Measurements from ENCODE around the gene DIPK1B. TPM values are rescaled to one million over a fixed set of nuclear protein-coding genes. Genes with fewer than 3 reads are reported as not detected.

Gene DIPK1B
- total RNA-seq, 2 donors from 2014 or later = 4.8 to 6.9 TPM

DNA sequence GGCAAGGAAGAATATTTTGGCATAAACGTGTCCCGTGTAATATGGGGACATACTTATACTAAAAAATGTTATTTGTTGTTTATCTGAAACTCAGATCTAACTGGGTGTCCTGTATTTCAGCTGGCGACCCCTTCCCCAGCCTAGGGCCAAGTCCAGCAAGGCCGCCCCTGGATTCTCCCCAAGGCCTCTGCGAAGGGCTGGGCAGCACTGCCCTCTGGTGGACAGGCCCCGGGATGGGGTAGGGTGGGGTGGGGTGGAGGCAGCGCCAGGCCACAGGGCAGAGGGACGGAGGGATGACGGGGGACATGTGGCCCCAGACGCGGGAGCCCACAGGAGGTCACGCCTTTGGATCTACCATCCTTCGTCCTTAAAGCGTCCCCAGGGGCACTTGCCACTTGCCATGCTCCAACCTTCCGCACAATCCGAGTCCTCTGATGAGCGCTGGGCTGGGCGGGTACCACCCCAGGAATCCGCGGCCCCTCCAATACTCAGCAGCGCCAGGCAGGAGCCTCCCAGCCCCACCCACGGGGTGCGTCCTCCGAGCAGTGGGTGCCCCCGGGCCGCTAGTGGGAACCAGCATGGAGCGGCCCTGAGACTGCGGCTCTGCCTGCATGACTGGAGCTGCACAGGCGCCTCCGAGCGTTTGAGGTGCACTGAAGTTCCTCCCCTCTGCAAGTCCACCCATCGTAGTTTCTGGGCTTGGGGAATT lies 18.1 kb upstream of the DIPK1B start:
- DNase-seq (ENCODE audit: low spot score) = no peak
- H3K27me3 ChIP-seq (replicated peaks; ENCODE audit: insufficient read depth) = no peaks in the 10 kb centered on the region
- H3K4me1 ChIP-seq (ENCODE audit: control insufficient read depth in 1 of 2, low read depth in 2 of 2) = peaks cover 0 to 9% of the 10 kb centered on the region in 2 donors
- no peaks in the 10 kb centered on the region for H3K36me3 ChIP-seq
- no peaks in the 10 kb centered on the region for H3K9me3 ChIP-seq
- H3K27ac ChIP-seq = no peak overlapping the region
- peak; percentile 27 for TF ChIP-seq CTCF (IDR thresholded peaks at IDR 0.05)
- ATAC-seq (ENCODE audit: insufficient number of reproducible peaks, low FRiP score, low read depth) = no peak
- no peak overlapping the region for H3K4me3 ChIP-seq

GRCh38 chr9:136694872-136695247 lies 17.5 kb upstream of the DIPK1B start:
- no peaks in the 10 kb centered on the region for H3K27me3 ChIP-seq (replicated peaks; ENCODE audit: insufficient read depth)
- H3K9me3 ChIP-seq = no peaks in the 10 kb centered on the region
- DNase-seq (ENCODE audit: low spot score) (no peak), ATAC-seq (ENCODE audit: insufficient number of reproducible peaks, low FRiP score, low read depth) (no peak)
- no peaks in the 10 kb centered on the region for H3K36me3 ChIP-seq
- no peak for TF ChIP-seq CTCF (IDR thresholded peaks at IDR 0.05)
- H3K27ac ChIP-seq = no peak overlapping the region
- H3K4me1 ChIP-seq (ENCODE audit: control insufficient read depth in 1 of 2, low read depth in 2 of 2) = peaks cover 0 to 9% of the 10 kb centered on the region in 2 donors
- no peak overlapping the region for H3K4me3 ChIP-seq

- TF ChIP-seq CTCF (IDR thresholded peaks at IDR 0.05) = no peak
- H3K27ac ChIP-seq = no peak overlapping the region
- ATAC-seq (ENCODE audit: insufficient number of reproducible peaks, low FRiP score, low read depth) = no peak
Observed at GRCh38 chr9:136695435-136695895, 16.9 kb upstream of the DIPK1B start.

GRCh38 chr9:136695955-136696354 lies 16.4 kb upstream of the DIPK1B start:
- no peak for DNase-seq (ENCODE audit: low spot score)
- no peak for TF ChIP-seq CTCF (IDR thresholded peaks at IDR 0.05)
- Histone ChIP-seq H3K4me1 (ENCODE audit: control insufficient read depth in 1 of 2, low read depth in 2 of 2) (no peaks in the 10 kb centered on the region), H3K9me3 (no peaks in the 10 kb centered on the region), H3K4me3 (no peak overlapping the region), H3K36me3 (no peaks in the 10 kb centered on the region), H3K27me3 (replicated peaks; ENCODE audit: insufficient read depth) (no peaks in the 10 kb centered on the region), H3K27ac (no peak overlapping the region)
- ATAC-seq (ENCODE audit: insufficient number of reproducible peaks, low FRiP score, low read depth) = no peak

More at GRCh38 chr9:136695435-136695895, 16.9 kb upstream of the DIPK1B start:
- H3K4me1 ChIP-seq (ENCODE audit: control insufficient read depth in 1 of 2, low read depth in 2 of 2) = peaks cover 0 to 4% of the 10 kb centered on the region in 2 donors
- no peaks in the 10 kb centered on the region for H3K36me3 ChIP-seq
- no peak overlapping the region for H3K4me3 ChIP-seq
- H3K27me3 ChIP-seq (replicated peaks; ENCODE audit: insufficient read depth) = no peaks in the 10 kb centered on the region
- H3K9me3 ChIP-seq = no peaks in the 10 kb centered on the region
- DNase-seq (ENCODE audit: low spot score) = no peak

DNA sequence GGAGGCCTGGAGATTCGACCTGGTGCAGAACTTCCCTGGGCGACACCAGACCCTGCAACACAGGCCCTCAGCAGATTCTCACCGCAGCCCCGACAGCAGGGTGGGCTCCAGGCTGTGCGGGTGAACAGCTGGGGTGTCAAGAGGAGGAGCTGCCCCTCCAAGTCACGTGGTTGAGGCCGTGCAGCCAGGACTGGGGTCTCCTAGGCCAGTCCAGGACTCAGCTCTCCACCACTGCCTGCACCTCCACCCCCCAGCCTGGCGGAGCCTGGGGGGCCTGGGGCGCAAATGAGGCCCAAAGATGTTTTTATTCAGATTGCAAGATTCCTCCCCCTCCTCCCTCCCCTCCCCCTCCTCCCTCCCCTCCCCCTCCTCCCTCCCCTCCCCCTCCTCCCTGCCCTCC lies 15.9 kb upstream of the DIPK1B start:
- ATAC-seq (ENCODE audit: insufficient number of reproducible peaks, low FRiP score, low read depth) = no peak
- no peak for DNase-seq (ENCODE audit: low spot score)
- H3K4me1 ChIP-seq (ENCODE audit: control insufficient read depth in 1 of 2, low read depth in 2 of 2) = no peaks in the 10 kb centered on the region
- H3K27ac ChIP-seq = no peak overlapping the region
- H3K9me3 ChIP-seq = no peaks in the 10 kb centered on the region
- no peak overlapping the region for H3K4me3 ChIP-seq
- no peaks in the 10 kb centered on the region for H3K36me3 ChIP-seq
- TF ChIP-seq CTCF (IDR thresholded peaks at IDR 0.05) = no peak
- H3K27me3 ChIP-seq (replicated peaks; ENCODE audit: insufficient read depth) = no peaks in the 10 kb centered on the region

Measured in thoracic aorta (tissue), 2 donors.